Activated CD8-positive, alpha-beta T cell treated with anti-CD3 and anti-CD28 coated beads for 36 hours (primary cell): ENCODE measurements around the gene METTL24. TPM values are rescaled to one million over a fixed set of nuclear protein-coding genes. Genes with fewer than 3 reads are reported as not detected.
A peak's percentile ranks its signal among the peaks of the same experiment; 100 is the strongest.

Source experiments
- ATAC-seq: fragments of 200-7000 bp; cut with Tn5 transposase; one replicate; pipeline ENCODE4 v1.10.0; 2021; ENCODE audit warnings: mild to moderate bottlenecking, moderate library complexity
- CTCF ChIA-PET: fragments of 350-600 bp; sonication (Branson Sonifier 250); formaldehyde crosslinking; loops from one replicate; lab custom pipeline; 2021; ENCODE audit warnings: antibody characterized with exemption; lab: Charles Lee
- POLR2A ChIA-PET: fragments of 350-600 bp; sonication (Branson Sonifier 250); formaldehyde crosslinking; loops from one replicate; lab custom pipeline; 2021; ENCODE audit warnings: antibody characterized with exemption; lab: Charles Lee
- DNase-seq: peaks from one replicate; pipeline ENCODE4 v3.0.0-alpha.2; 2020
- H3K27ac Mint-ChIP-seq: one replicate; pipeline ENCODE4 v1.8.0; 2021; ENCODE audit warnings: mild to moderate bottlenecking, mixed read lengths
- H3K27me3 Mint-ChIP-seq: one replicate; pipeline ENCODE4 v1.8.0; 2021; ENCODE audit warnings: mixed read lengths
- H3K36me3 Mint-ChIP-seq: one replicate; pipeline ENCODE4 v1.8.0; 2021; ENCODE audit warnings: low read depth, mixed read lengths
- H3K4me1 Mint-ChIP-seq: one replicate; pipeline ENCODE4 v1.8.0; 2021; ENCODE audit warnings: low read depth, mixed read lengths
- H3K4me3 Mint-ChIP-seq: one replicate; pipeline ENCODE4 v1.8.0; 2021; ENCODE audit warnings: mild to moderate bottlenecking, moderate library complexity, mixed read lengths
- H3K9me3 Mint-ChIP-seq: one replicate; pipeline ENCODE4 v1.8.0; 2021; ENCODE audit warnings: mixed read lengths
- CTCF ChIP-seq: fragments of 200-600 bp; IDR thresholded peaks from one replicate; pipeline ENCODE4 v1.8.0; 2022; ENCODE audit warnings: antibody characterized with exemption, mild to moderate bottlenecking
- intact Hi-C: fragments of 100-400 bp; cut with micrococcal nuclease; formaldehyde crosslinking; loops from one replicate; pipeline ENCODE4 v1.10.0; 2022
- total RNA-seq, 2 experiments: library from RNA; stranded (reverse); gene quantifications; one replicate each; pipeline ENCODE4 v1.2.3, GENCODE V29; 2021

The METTL24 gene
- total RNA-seq, 2 experiments from 2014 or later = not detected

GRCh38 chr6:110295451-110296165 lies 62.5 kb downstream of the METTL24 start:
- peaks cover 3% of the 10 kb centered on the region for H3K9me3 Mint-ChIP-seq
- POLR2A ChIA-PET = interaction anchor here (0.9 kb wide), 1 partner anchor 71 kb away, joined by 3 read pairs; no protein-coding TSS in a partner anchor

GRCh38 chr6:110287462-110288341 lies 70.4 kb downstream of the METTL24 start:
- no peak for TF ChIP-seq CTCF
- CTCF ChIA-PET = no interaction called here
- H3K36me3 Mint-ChIP-seq = no peaks in the 10 kb centered on the region

More at GRCh38 chr6:110295451-110296165, 62.5 kb downstream of the METTL24 start:
- CTCF ChIA-PET = interaction anchor here (0.7 to 3.6 kb wide), 3 partner anchors 20 to 95 kb away, joined by 3 to 18 read pairs (median 4); no protein-coding TSS in a partner anchor
- Mint-ChIP-seq H3K27ac (peak overlapping the region; percentile 47), H3K4me3 (peak overlapping the region; percentile 67), H3K27me3 (no peaks in the 10 kb centered on the region), H3K4me1 (peaks cover 25% of the 10 kb centered on the region), H3K36me3 (no peaks in the 10 kb centered on the region)
- TF ChIP-seq CTCF = no peak
- intact Hi-C loops = no loop called here
- ATAC-seq (peak; percentile 86), DNase-seq (peak; percentile 35)

GRCh38 chr6:110285306-110286060 lies 72.7 kb downstream of the METTL24 start:
- ATAC-seq (no peak), DNase-seq (no peak)
- TF ChIP-seq CTCF = no peak
- ChIA-PET CTCF (no interaction called here), POLR2A (interaction anchor here (0.7 kb wide), 1 partner anchor 60 kb away, joined by 3 read pairs; no protein-coding TSS in a partner anchor)
- no peak overlapping the region for H3K27ac Mint-ChIP-seq
- intact Hi-C loops = no loop called here
- no peaks in the 10 kb centered on the region for H3K36me3 Mint-ChIP-seq
- H3K4me1 Mint-ChIP-seq = no peaks in the 10 kb centered on the region
- H3K27me3 Mint-ChIP-seq = no peaks in the 10 kb centered on the region
- no peak overlapping the region for H3K4me3 Mint-ChIP-seq
- H3K9me3 Mint-ChIP-seq = peaks cover 4% of the 10 kb centered on the region

More at GRCh38 chr6:110287462-110288341, 70.4 kb downstream of the METTL24 start:
- H3K4me1 Mint-ChIP-seq = no peaks in the 10 kb centered on the region
- POLR2A ChIA-PET = no interaction called here
- DNase-seq = no peak
- ATAC-seq = no peak
- no peak overlapping the region for H3K4me3 Mint-ChIP-seq
- H3K27me3 Mint-ChIP-seq = no peaks in the 10 kb centered on the region
- peaks cover 6% of the 10 kb centered on the region for H3K9me3 Mint-ChIP-seq
- intact Hi-C loops = no loop called here
- no peak overlapping the region for H3K27ac Mint-ChIP-seq

- Mint-ChIP-seq H3K4me1 (no peaks in the 10 kb centered on the region), H3K36me3 (no peaks in the 10 kb centered on the region), H3K27ac (no peak overlapping the region), H3K4me3 (no peak overlapping the region), H3K9me3 (peaks cover 2% of the 10 kb centered on the region), H3K27me3 (no peaks in the 10 kb centered on the region)
- ATAC-seq (no peak), DNase-seq (no peak)
- intact Hi-C loops = no loop called here
- no peak for TF ChIP-seq CTCF
- ChIA-PET CTCF (no interaction called here), POLR2A (interaction anchor here (0.7 kb wide), 1 partner anchor 61 kb away, joined by 3 read pairs; no protein-coding TSS in a partner anchor)
Measured at GRCh38 chr6:110284855-110285254, 73.3 kb downstream of the METTL24 start.
